Motor neuron (in vitro differentiated cells): Measurements from ENCODE around the gene BCCIP. TPM values are rescaled to one million over a fixed set of nuclear protein-coding genes. Genes with fewer than 3 reads are reported as not detected.

Experiments
- ATAC-seq, 8 experiments: fragments of 200-7000 bp; cut with Tn5 transposase; replicated peaks in 6 of 8; 2 replicates each; pipeline ENCODE4 v1.8.0; 2021; ENCODE audit warnings: mild to moderate bottlenecking in 8 of 8, moderate library complexity in 8 of 8
- H3K27ac ChIP-seq, 2 donors: fragments of 250-450 bp; sonication (Bioruptor Pico); 2 replicates each; pipeline ENCODE4 v1.9.0; 2021; ENCODE audit warnings: antibody characterized with exemption in 2 of 2, mild to moderate bottlenecking in 2 of 2, moderate library complexity in 1 of 2
- H3K4me1 ChIP-seq, 2 donors: fragments of 250-450 bp; sonication (Bioruptor Pico); replicated peaks in 1 of 2; 2 replicates each; pipeline ENCODE4 v1.6.1; 2021; ENCODE audit warnings: antibody characterized with exemption in 2 of 2, mild to moderate bottlenecking in 2 of 2, moderate library complexity in 1 of 2
- H3K4me3 ChIP-seq, 5 donors: fragments of 250-450 bp; sonication (Bioruptor Pico); 2 replicates each; pipeline ENCODE4 v1.9.0; 2021; ENCODE audit warnings: antibody characterized with exemption in 5 of 5, mild to moderate bottlenecking in 5 of 5, moderate library complexity in 4 of 5
- WGBS, 10 experiments: fragments of 450-650 bp; shearing (Covaris generic); methylation state at CpG; one replicate each; pipeline ENCODE4 v1.0.0; 2022; 5-methylcytosine and 5-hydroxymethylcytosine counted together
- in situ Hi-C, 9 experiments: fragments of 400-800 bp; cut with MboI; loops; one replicate each; pipeline ENCODE4 v1.15.0; 2021; ENCODE audit warnings: low sequenced_read_pairs in 9 of 9, low pct_unique_long_range_greater_than_20kb in 2 of 9; ENCODE audit not compliant: unreplicated experiment in 9 of 9
- total RNA-seq, 8 experiments: library from RNA; unstranded; fragments of 300-600 nt; gene quantifications; 2 replicates each; pipeline versions ENCODE4 v1.2.3 to v1.2.4, GENCODE V29; 2022

Gene BCCIP
- total RNA-seq, 8 experiments from 2014 or later: 47.9 to 109 (median 73.8) TPM

DNA sequence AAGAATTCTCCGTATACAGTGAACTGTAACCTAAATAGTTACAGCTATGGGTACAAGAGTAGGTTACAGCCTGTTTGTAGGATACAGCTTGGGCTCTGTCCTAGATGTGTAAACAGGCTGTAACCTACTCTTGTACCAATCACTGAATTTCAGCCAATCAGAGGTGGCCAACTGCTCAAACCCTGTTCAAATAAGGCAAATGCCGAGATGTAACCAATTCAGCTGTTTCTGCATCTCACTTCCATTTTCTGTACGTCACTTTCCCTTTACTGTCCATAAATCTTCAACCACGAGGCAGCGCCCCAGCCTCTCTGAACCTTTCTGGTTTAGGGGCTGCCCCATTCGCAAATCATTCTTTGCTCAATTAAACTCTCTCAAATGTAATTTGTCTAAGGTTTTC lies 39.4 kb upstream of the BCCIP start:
- in situ Hi-C loops: no loop called here
- H3K4me3 ChIP-seq: no peak overlapping the region
- H3K4me1 ChIP-seq: peaks cover 16 to 20% of the 10 kb centered on the region in 2 donors
- 28 to 97% (median 67%) methylated on average over 2 to 6 of the region's 6 CpGs for WGBS, 10 experiments
- no peak overlapping the region for H3K27ac ChIP-seq
- peak in 5 of 8 experiments; percentile 5 to 65 (median 34) for ATAC-seq

DNA sequence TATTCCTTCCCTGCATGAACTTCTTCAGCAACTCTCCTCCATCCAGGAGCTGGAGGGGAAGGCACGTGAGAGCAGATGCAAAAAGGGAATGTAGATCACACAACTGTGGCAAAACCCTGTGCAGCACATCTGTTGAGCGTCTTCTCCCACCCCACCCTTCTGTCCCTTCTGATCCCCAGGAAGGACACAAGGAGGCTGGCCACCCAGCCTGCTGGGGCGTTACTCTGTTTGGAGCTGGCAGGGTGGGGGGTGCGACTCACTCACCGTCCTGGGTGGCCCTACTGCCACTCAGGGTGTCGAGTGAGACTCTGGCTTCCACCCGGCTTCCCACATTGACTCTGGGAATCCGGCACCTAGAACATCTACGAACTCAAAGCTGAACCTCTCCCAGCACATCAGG lies 37.6 kb upstream of the BCCIP start:
- Histone ChIP-seq H3K27ac (no peak overlapping the region), H3K4me3 (no peak overlapping the region), H3K4me1 (peaks cover 16 to 20% of the 10 kb centered on the region in 2 donors)
- ATAC-seq: peak in 2 of 8 experiments; percentile 70 to 80
- 0 to 100% (median 36%) methylated on average over 1 to 6 of the region's 9 CpGs; no CpG with 5 or more reads in 5 of the 10 experiments for WGBS, 10 experiments
- in situ Hi-C loops: no loop called here

DNA sequence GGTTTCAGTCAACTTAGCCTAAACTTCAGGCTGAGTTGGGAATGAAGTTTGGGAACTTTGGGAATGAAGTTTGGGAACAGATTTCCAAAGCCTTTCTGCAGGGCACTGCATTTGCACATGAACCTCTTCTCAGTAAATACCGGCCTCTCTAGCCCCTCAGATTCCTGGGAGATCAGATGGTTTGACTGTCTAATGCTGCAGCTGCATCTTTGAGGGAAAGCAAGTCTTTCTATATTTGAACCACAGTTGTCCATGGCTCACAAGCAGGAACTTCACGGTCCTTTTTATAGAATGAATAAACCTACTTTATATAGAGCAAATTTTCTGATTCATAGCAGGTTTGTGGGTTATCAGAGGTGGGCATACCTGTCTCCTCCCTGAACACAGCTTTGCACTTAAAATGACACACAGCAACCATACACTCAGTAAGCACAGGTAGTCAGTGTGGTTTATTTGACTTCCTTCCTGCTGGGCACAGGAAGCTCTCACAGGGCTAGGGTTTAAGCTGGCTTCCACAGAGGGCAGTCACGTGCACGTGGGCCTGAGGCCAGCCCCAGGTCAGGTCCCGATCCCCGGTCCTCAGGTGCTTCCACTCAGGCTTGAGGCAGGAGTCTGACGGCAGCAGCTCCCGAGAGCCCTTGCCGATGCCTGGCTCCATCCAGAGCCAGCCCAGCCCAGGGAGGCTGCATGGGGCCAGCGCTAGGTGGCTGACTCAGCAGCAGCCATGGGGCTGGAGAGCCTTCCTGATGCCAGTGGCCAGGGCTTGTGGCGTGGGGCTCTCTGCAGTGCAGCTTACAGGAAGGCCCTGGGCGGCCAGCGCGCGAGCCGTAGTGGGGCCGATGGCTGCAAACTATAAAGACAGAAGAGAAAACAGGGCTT lies 35.0 kb upstream of the BCCIP start:
- no peak for ATAC-seq
- 60 to 100% (median 92%) methylated on average over 1 to 15 of the region's 17 CpGs; no CpG with 5 or more reads in 1 of the 10 experiments for WGBS, 10 experiments
- Histone ChIP-seq H3K4me1 (peaks cover 0 to 7% of the 10 kb centered on the region in 2 donors), H3K27ac (no peak overlapping the region), H3K4me3 (no peak overlapping the region)
- in situ Hi-C loops: no loop called here

DNA sequence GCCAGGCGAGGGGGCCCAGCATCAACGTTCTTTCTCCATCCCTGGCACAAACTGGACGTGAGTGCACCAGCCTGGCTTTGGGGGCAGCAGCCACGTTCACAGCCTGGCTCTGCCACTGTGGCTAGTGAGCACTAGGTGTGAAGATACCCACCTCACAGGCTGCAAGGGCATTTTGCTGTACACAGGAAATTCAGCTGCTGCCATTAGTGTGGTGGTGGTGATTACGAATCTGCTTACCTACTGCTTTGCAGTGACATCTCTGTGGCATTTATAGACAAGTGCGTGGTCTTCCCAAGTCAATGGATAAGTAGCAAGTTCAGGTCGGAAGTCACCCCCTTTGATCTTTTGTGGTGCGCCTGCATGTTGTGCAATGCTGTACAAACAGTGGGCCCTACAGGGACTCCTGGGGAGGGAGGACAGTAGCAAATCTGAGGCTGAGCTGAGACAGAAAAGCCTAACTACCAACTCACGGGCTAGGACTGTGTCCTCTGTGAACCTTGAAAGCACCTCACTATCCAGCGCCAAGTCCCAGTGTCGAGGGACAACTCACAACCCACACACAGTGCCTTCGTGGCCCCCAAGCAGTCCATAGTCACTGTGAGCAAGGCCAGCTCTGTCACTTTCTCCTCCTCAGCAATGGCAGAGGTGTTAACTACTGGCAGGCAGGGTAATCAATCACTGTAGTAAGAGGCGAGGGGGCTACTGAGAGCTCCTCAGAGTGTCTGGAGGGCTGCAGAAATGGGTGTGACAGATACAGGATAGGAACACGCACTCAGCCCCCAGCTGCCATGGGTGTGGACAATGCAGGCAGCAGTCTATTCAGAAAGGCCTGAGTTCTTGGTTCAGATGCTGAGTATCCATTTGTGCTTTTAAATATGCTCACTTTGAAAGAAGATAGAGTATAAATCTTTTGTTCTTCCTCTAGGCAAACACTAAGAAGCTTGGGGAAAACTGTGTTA lies 30.7 kb upstream of the BCCIP start:
- in situ Hi-C loops: no loop called here
- WGBS, 10 experiments: 40 to 100% (median 83%) methylated on average over 1 to 9 of the region's 14 CpGs; no CpG with 5 or more reads in 1 of the 10 experiments
- Histone ChIP-seq H3K4me3 (no peak overlapping the region), H3K4me1 (no peaks in the 10 kb centered on the region), H3K27ac (no peak overlapping the region)
- ATAC-seq: peak in 3 of 8 experiments; percentile 16 to 24 (median 20)

DNA sequence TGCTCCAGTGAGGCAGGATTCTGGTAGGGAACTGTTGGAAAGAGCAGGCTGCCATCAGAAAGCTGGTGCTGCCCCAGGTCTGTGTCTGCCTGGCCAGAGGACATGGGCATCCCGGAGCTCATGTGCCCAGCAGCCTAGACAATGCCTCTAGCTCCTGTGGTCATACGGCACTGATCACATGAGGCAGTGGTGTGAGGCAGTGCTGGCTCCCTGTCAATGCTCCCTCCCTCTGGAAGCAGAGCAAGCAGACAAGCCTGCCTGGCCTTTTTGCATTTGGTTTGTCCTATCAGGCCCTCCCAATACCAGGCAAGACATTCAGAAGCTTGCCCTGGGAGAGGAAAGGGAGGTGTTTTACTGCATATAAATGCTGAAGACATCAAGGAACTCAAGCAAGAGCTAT lies 28.2 kb upstream of the BCCIP start:
- Histone ChIP-seq H3K27ac (no peak overlapping the region), H3K4me1 (no peaks in the 10 kb centered on the region), H3K4me3 (no peak overlapping the region)
- ATAC-seq: peak in 7 of 8 experiments; percentile 33 to 95 (median 65)
- WGBS, 10 experiments: 90% methylated on average over 2 of the region's 2 CpGs; no CpG with 5 or more reads in 9 of the 10 experiments
- in situ Hi-C loops: no loop called here

DNA sequence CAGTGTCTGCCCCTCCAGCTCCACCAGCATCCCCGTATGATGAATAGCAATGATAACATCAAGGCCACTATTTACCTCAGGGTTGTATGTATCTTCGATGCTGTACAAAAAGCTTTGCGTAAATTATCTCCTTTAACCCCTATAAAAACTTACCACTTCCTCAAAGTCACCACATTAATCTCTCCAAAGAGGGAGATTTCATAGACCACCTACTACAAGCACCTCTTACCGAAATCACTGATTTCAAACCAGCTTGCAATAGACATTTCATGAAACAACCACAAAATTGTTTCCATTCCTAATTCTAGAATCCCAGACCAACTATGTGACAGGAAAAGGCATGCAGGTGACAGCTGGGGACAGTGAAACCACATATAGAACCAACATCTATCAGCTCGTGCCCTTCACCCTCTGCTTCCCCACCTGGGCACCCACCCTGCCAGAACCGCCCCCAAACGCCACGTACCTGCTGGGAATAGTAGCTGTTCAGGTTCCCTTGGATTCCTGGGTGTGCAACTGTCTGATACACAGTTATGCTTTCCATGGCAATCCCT lies 27.6 kb upstream of the BCCIP start:
- 80 to 100% (median 92%) methylated on average over 2 to 8 of the region's 8 CpGs; no CpG with 5 or more reads in 3 of the 10 experiments for WGBS, 10 experiments
- in situ Hi-C loops: no loop called here
- no peak overlapping the region for H3K27ac ChIP-seq
- H3K4me3 ChIP-seq: no peak overlapping the region
- ATAC-seq: no peak
- H3K4me1 ChIP-seq: no peaks in the 10 kb centered on the region

DNA sequence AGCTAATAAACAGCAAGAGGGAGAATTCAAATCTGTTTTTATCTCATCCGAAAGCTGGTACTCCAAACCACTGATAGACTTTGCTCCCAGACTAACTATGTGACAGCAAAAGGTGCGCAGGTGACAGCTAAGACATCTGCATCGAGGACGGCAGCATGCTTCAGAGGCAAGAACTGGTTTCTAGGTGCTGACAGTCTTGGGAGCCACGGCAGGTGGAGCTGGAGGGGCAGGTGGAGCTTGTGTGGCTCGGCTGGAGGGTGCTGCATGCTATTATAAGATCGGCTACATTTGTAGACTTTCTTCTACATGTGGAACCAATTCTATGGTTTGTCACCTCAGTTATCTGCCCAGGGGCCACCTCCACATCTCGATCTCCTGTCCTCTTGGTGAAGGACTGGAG lies 25.9 kb upstream of the BCCIP start:
- H3K4me3 ChIP-seq: no peak overlapping the region
- H3K27ac ChIP-seq: no peak overlapping the region
- H3K4me1 ChIP-seq: no peaks in the 10 kb centered on the region
- 78 to 100% (median 100%) methylated on average over 1 to 5 of the region's 8 CpGs; no CpG with 5 or more reads in 3 of the 10 experiments for WGBS, 10 experiments
- ATAC-seq: no peak
- in situ Hi-C loops: no loop called here

DNA sequence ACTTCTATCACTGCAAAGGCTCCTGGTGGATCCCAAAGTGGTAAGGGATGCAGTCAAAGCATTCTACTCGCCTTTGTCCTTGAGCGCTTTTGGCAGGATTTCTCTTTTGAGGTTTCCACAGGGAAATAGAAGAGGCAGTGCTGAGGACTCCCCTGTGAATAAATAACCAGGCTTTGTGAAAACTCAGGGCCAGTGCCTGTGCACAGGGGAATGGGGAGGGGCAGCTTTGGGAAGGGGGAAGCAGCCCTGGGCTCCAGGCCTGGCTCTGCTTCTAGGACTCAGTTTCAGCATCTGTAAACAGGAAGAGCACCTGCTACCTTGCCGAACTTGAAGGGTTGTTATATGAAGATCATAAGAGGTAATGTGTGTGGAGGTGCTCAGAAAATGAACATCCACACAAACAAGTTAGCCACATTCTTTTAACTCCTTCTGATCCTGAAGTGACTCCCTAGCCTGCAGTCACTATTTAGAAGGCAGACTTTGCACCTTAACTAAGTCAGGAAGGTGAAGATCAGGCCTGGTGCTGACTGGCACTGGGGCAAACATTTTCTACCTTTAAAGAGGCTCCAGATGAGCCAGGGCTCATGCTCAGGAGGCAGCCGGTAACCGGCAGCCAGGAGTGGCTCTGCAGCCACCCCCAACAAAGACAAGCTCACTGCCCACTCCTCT lies 25.2 kb upstream of the BCCIP start:
- H3K4me3 ChIP-seq: no peak overlapping the region
- in situ Hi-C loops: no loop called here
- no peak overlapping the region for H3K27ac ChIP-seq
- 0 to 100% (median 54%) methylated on average over 1 to 3 of the region's 5 CpGs; no CpG with 5 or more reads in 4 of the 10 experiments for WGBS, 10 experiments
- no peaks in the 10 kb centered on the region for H3K4me1 ChIP-seq
- ATAC-seq: no peak

DNA sequence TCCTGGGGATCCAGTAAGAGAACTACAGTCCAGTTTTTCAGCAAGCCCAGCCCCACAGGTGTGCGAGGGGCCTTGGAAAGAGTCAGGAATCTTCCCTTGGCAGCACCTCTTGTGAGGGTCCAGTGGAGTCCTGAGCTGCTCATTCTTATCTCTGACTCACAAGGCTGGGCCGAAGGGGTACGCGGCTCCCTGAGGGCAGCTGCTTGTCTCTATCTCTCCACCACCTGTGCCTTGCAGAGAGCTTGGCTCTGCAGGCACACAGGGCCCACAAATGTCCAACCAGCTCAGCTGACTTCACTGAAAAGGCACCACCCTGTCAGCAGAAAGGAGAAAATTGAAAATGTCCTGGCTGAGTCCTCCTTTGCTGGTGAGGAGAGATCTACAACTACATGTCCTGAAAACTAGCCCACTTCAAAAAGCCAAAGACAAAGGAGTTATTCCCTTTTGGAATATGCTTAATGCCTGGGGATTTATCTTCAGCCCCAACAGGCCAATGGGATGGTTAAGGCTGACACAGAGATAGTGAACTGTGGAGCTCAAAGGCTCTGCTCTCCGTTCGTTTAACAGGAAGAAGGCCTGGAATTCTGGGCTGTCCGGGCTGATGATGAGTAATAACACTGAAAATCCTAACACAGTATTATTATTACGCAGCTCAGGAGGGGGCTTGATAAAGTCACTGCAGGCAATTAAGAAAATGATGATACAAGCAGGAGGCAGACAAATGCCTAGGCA lies 23.7 kb upstream of the BCCIP start:
- Histone ChIP-seq H3K4me1 (no peaks in the 10 kb centered on the region), H3K4me3 (no peak overlapping the region), H3K27ac (no peak overlapping the region)
- in situ Hi-C loops: no loop called here
- no peak for ATAC-seq
- 88 to 100% (median 95%) methylated on average over 2 to 4 of the region's 8 CpGs; no CpG with 5 or more reads in 4 of the 10 experiments for WGBS, 10 experiments

DNA sequence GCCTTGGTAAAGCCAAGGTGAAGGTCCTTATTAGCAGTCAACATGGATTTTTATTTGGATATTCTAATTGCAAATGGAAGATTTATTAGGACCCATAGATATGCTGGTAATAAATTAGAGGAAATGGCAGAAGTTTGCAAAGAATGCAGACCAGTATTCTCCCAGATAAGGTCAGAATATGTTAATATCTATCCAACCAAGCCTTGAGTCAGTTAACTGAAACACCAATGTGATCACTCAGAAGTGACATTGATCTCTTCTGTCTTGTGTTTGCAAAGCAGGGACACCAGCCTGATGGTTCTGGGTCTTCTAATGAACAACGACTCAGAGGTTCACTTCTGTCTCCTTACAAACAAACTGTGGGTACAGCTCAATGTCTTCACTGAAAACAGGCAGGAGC lies 21.8 kb upstream of the BCCIP start:
- Histone ChIP-seq H3K4me3 (no peak overlapping the region), H3K4me1 (no peaks in the 10 kb centered on the region), H3K27ac (no peak overlapping the region)
- in situ Hi-C loops: no loop called here
- peak in 2 of 8 experiments; percentile 62 to 90 for ATAC-seq
- 80 to 100% (median 100%) methylated on average over 1 of the region's 1 CpG; no CpG with 5 or more reads in 5 of the 10 experiments for WGBS, 10 experiments

DNA sequence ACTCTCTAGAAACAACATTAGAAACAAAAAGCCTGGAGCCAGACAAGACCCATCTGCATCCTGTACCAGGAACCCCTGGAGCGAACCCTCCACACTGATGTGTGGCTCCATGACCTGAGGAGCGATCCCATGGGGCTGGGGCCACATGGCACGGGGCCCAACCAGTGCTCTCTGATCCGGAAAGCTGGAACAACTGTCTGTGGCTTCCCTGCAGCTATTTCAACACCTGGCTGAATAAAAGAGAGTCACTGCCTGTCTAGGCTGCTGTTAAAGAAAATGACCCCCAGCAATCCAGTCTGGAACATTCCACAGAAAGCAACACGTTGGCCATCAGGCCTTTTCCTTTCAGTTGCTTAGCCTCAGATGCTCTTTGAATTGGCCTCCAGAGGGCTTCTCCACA lies 21.2 kb upstream of the BCCIP start:
- Histone ChIP-seq H3K4me3 (no peak overlapping the region), H3K4me1 (no peaks in the 10 kb centered on the region), H3K27ac (no peak overlapping the region)
- 50 to 96% (median 80%) methylated on average over 1 to 4 of the region's 5 CpGs; no CpG with 5 or more reads in 5 of the 10 experiments for WGBS, 10 experiments
- ATAC-seq: peak in 1 of 8 experiments; percentile 15
- in situ Hi-C loops: no loop called here

DNA sequence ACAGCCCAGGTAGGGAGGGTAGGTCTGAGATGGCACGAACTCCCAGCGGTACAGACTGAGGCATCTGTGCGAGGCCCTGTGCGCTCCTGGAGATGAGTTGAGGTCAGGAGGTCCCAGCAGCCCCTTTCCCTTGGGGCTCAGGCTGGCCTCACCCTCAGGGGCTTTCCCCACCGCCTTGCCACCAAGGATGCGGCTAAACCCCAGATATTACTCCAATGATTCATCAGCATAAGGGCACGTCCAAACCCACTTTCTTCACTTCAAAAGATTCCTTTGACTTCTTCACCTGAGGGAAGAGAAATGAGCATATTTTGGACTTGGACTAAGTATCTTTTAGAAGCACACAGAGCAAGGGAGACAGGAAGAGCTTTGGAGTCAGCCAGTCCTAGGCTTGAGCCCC lies 20.6 kb upstream of the BCCIP start:
- WGBS, 10 experiments: 90 to 100% (median 100%) methylated on average over 1 to 3 of the region's 7 CpGs; no CpG with 5 or more reads in 4 of the 10 experiments
- Histone ChIP-seq H3K27ac (no peak overlapping the region), H3K4me1 (no peaks in the 10 kb centered on the region), H3K4me3 (no peak overlapping the region)
- in situ Hi-C loops: no loop called here
- ATAC-seq: no peak
